DND-41 (cell line): ENCODE results near the gene TCF12.

ENCODE experiments used
- ATAC-seq: fragments of 200-7000 bp; cut with Tn5 transposase; 3 replicates; pipeline ENCODE4 v1.9.1; 2021; ENCODE audit warnings: low read depth; ENCODE audit not compliant: insufficient read depth
- DNase-seq: peaks from one replicate; pipeline ENCODE4 v3.0.0-alpha.2; 2020
- H2AFZ ChIP-seq: 2 replicates; pipeline ENCODE4 v1.6.0; 2012; ENCODE audit warnings: low read depth, low read length
- H3K27ac ChIP-seq: 2 replicates; pipeline ENCODE4 v1.5.1; 2012; ENCODE audit warnings: low read length, inconsistent platforms
- H3K27me3 ChIP-seq: fragments of 200-600 bp; sonication (generic); 2 replicates; pipeline ENCODE4 v1.6.0; 2012; ENCODE audit warnings: low read length, mild to moderate bottlenecking, inconsistent platforms; ENCODE audit not compliant: insufficient read depth, poor library complexity
- H3K36me3 ChIP-seq: 2 replicates; pipeline ENCODE4 v1.5.1; 2012; ENCODE audit warnings: low read length, inconsistent platforms; ENCODE audit not compliant: insufficient read depth
- H3K4me1 ChIP-seq: 2 replicates; pipeline ENCODE4 v1.5.1; 2012; ENCODE audit warnings: mild to moderate bottlenecking, low read length; ENCODE audit not compliant: insufficient read depth
- H3K4me2 ChIP-seq: 2 replicates; pipeline ENCODE4 v1.6.0; 2012; ENCODE audit warnings: mild to moderate bottlenecking, moderate library complexity, low read length, inconsistent platforms; ENCODE audit not compliant: insufficient read depth
- H3K4me3 ChIP-seq, 2 experiments: fragments of 200-600 bp in 1 of 2; shearing (Covaris generic) in 1 of 2; 2 replicates each; pipeline ENCODE4 v1.5.1; 2012 to 2016; ENCODE audit warnings: inconsistent platforms in 2 of 2, low read length in 2 of 2, mild to moderate bottlenecking in 2 of 2, low read depth in 1 of 2, moderate library complexity in 1 of 2
- H3K79me2 ChIP-seq: 2 replicates; pipeline ENCODE4 v1.6.0; 2012; ENCODE audit warnings: low read length, inconsistent platforms; ENCODE audit not compliant: insufficient read depth
- H3K9ac ChIP-seq: 2 replicates; pipeline ENCODE4 v1.6.0; 2012; ENCODE audit warnings: low read depth, mild to moderate bottlenecking, inconsistent platforms, low read length, moderate library complexity
- H3K9me3 ChIP-seq: 2 replicates; pipeline ENCODE4 v1.5.1; 2012; ENCODE audit warnings: low read length, moderate library complexity, mild to moderate bottlenecking, inconsistent platforms; ENCODE audit not compliant: insufficient read depth, severe bottlenecking
- H4K20me1 ChIP-seq: 2 replicates; pipeline ENCODE4 v1.6.0; 2012; ENCODE audit warnings: low read length; ENCODE audit not compliant: insufficient read depth
- CTCF ChIP-seq: IDR thresholded peaks from 2 replicates; pipeline ENCODE4 v1.5.1; 2012; ENCODE audit warnings: borderline replicate concordance, low read length, moderate library complexity, mild to moderate bottlenecking; ENCODE audit not compliant: poor library complexity, severe bottlenecking; ENCODE audit errors: extremely low read depth
- EZH2 ChIP-seq: IDR thresholded peaks from 3 replicates; pipeline ENCODE4 v1.6.1; 2012; ENCODE audit warnings: borderline replicate concordance, low read depth, mild to moderate bottlenecking, moderate library complexity, low read length, inconsistent platforms; ENCODE audit not compliant: severe bottlenecking

Gene TCF12

GRCh38 chr15:56920367-56920627 lies 1.9 kb downstream of the TCF12 start:
- H3K27ac ChIP-seq: peak overlapping the region; percentile 79
- no peak for TF ChIP-seq CTCF
- TF ChIP-seq EZH2: no peak
- H3K9me3 ChIP-seq: no peaks in the 10 kb centered on the region
- DNase-seq: no peak
- H3K9ac ChIP-seq: peak overlapping the region; percentile 99
- no peaks in the 10 kb centered on the region for H3K27me3 ChIP-seq
- peak overlapping the region; percentile 70 for H3K4me2 ChIP-seq
- peaks cover 73% of the 10 kb centered on the region for H3K79me2 ChIP-seq
- no peaks in the 10 kb centered on the region for H4K20me1 ChIP-seq
- H3K4me1 ChIP-seq: peaks cover 61% of the 10 kb centered on the region
- no peak overlapping the region for H2AFZ ChIP-seq
- peaks cover 52% of the 10 kb centered on the region for H3K36me3 ChIP-seq
- H3K4me3 ChIP-seq: peak overlapping the region; percentile 66 to 78
- no peak for ATAC-seq

DNA sequence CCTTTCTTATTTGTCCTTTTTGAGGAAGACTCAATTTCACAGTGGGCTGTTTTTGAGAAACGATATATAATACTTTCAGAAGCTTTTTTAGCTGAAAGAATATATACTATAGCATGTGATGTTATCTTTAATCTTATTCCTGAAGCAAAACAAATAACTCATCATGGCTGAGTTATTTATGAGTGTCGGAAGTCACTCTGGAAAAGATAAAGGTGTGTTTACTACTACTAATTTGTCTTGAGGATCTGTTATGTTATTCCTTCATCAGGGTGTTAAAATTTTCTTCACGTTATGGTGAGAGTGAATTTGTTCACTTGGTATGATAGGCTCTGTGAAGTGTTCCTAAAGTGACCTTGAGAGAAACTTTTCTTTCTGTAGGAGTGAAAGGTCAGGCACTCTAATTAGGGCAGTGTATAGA lies 4.7 kb downstream of the TCF12 start:
- TF ChIP-seq EZH2 (no peak), CTCF (no peak)
- Histone ChIP-seq H3K27ac (no peak overlapping the region), H3K9me3 (no peaks in the 10 kb centered on the region), H2AFZ (no peak overlapping the region), H3K4me2 (peak overlapping the region; percentile 70; the same call in 1 of the 2 replicates), H3K9ac (no peak overlapping the region; the same call in 1 of the 2 replicates), H3K27me3 (no peaks in the 10 kb centered on the region), H3K36me3 (peaks cover 65% of the 10 kb centered on the region), H3K4me3 (peak overlapping the region in 1 of 2 experiments; percentile 8; a peak in 1 of 4 replicates), H4K20me1 (no peaks in the 10 kb centered on the region; the same call in 1 of the 2 replicates), H3K79me2 (peaks cover 97% of the 10 kb centered on the region), H3K4me1 (peaks cover 77% of the 10 kb centered on the region)
- ATAC-seq (no peak), DNase-seq (no peak)

DNA sequence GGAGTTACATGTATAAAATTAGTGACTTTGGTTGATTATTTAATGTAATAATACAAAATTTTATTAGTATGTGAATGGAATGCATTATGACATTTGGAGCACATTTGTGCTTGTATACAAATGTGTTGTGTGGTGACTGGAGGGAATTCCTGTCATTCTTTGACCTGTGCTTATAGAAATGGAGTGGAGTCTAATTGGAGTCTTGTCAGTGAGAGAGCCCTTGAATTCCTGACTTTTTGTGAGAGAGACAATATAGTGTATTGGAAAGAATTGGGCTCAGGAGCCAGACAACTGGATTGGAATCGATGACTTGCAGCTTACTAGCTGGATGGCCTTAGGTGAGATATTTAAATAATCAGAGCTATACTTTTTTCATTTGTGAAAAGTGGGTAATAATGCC lies 9.4 kb downstream of the TCF12 start:
- no peak for DNase-seq
- H3K9me3 ChIP-seq: no peaks in the 10 kb centered on the region
- peak overlapping the region; percentile 36; the same call in 1 of the 2 replicates for H3K4me2 ChIP-seq
- peaks cover 96% of the 10 kb centered on the region for H3K4me1 ChIP-seq
- no peak overlapping the region for H3K9ac ChIP-seq
- ATAC-seq: no peak
- peaks cover 93% of the 10 kb centered on the region for H3K79me2 ChIP-seq
- no peaks in the 10 kb centered on the region for H3K27me3 ChIP-seq
- no peak overlapping the region for H2AFZ ChIP-seq
- 0 out of 2 replicates have a peak overlapping the region, but pooled peaks have one; percentile 40 for H3K27ac ChIP-seq
- peaks cover 10% of the 10 kb centered on the region; the same call in 1 of the 2 replicates for H4K20me1 ChIP-seq
- H3K4me3 ChIP-seq: no peak overlapping the region
- peaks cover 51% of the 10 kb centered on the region for H3K36me3 ChIP-seq
- TF ChIP-seq CTCF (no peak), EZH2 (no peak)

DNA sequence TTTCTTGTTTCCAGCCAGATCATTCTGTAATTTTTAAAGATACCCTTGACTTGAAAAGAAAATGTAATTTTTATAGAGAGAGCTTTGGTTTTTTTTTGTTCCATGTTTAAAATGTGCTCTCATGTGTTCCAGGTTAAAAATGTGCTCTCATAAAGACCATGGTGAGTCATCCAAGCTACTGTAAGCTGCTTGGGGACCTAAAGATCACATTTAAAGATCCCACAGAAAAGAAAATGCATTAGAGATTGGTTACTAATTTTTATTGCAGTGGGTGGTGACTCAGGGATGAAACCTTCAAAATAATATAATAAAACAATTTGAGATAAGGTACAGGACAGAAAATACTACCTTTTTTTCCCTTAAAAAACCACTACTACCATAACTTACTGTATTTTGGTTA lies 11.0 kb downstream of the TCF12 start:
- TF ChIP-seq CTCF (no peak), EZH2 (no peak)
- Histone ChIP-seq H3K4me3 (no peak overlapping the region), H3K9me3 (no peaks in the 10 kb centered on the region), H3K79me2 (peaks cover 93% of the 10 kb centered on the region), H3K36me3 (peaks cover 39% of the 10 kb centered on the region), H3K27me3 (no peaks in the 10 kb centered on the region), H3K4me2 (peak overlapping the region; percentile 54; the same call in 1 of the 2 replicates), H3K9ac (no peak overlapping the region), H3K4me1 (peaks cover 94% of the 10 kb centered on the region), H2AFZ (no peak overlapping the region), H3K27ac (peak overlapping the region; percentile 96), H4K20me1 (peaks cover 15% of the 10 kb centered on the region; the same call in 1 of the 2 replicates)
- no peak for ATAC-seq
- no peak for DNase-seq
